Measurements from ENCODE around the gene DIPK1C. TPM values are rescaled to one million over a fixed set of nuclear protein-coding genes. Genes with fewer than 3 reads are reported as not detected.

DIPK1C gene
- 0.02 TPM in 1 of 5 replicates, not detected in the others for total RNA-seq (2022; extraction: Qiagen RNA extraction)

GRCh38 chr18:74457043-74457724 is at the start of gene DIPK1C:
TSS of gene DIPK1C (minus strand) at chr18:74457308. CDS start at chr18:74457259, 49 bp downstream.

GRCh38 chr18:74495581-74496507 is 38.7 kb upstream of the DIPK1C start, which contains the start of gene CNDP2:
TSS of gene CNDP2 (plus strand) at chr18:74496363. CDS start at chr18:74499974, 3,611 bp downstream.

Other genes starting within 250 kb of the DIPK1C start
- gene CYB5A, start 165.3 kb downstream of the DIPK1C start, total RNA-seq (2022; extraction: Qiagen RNA extraction): 118 to 134 TPM (median 124 TPM) in 5 replicates
- not detected in 5 replicates for gene C18orf63, start 141.5 kb downstream of the DIPK1C start, total RNA-seq (2022; extraction: Qiagen RNA extraction)
- 72.9 to 88.7 TPM (median 78.6 TPM) in 5 replicates for gene CNDP2, start 39.1 kb upstream of the DIPK1C start, total RNA-seq (2022; extraction: Qiagen RNA extraction)
- gene CNDP1, start 77.2 kb upstream of the DIPK1C start, total RNA-seq (2022; extraction: Qiagen RNA extraction): not detected in 5 replicates
- gene ZNF407, start 140.6 kb upstream of the DIPK1C start, total RNA-seq (2022; extraction: Qiagen RNA extraction): 2.4 to 2.8 TPM (median 2.8 TPM) in 5 replicates

Data from A549 treated with CORT108297 at 1 μM for 4 hours (cell line).